Measurements from ENCODE around the gene PRDM16.

DNA sequence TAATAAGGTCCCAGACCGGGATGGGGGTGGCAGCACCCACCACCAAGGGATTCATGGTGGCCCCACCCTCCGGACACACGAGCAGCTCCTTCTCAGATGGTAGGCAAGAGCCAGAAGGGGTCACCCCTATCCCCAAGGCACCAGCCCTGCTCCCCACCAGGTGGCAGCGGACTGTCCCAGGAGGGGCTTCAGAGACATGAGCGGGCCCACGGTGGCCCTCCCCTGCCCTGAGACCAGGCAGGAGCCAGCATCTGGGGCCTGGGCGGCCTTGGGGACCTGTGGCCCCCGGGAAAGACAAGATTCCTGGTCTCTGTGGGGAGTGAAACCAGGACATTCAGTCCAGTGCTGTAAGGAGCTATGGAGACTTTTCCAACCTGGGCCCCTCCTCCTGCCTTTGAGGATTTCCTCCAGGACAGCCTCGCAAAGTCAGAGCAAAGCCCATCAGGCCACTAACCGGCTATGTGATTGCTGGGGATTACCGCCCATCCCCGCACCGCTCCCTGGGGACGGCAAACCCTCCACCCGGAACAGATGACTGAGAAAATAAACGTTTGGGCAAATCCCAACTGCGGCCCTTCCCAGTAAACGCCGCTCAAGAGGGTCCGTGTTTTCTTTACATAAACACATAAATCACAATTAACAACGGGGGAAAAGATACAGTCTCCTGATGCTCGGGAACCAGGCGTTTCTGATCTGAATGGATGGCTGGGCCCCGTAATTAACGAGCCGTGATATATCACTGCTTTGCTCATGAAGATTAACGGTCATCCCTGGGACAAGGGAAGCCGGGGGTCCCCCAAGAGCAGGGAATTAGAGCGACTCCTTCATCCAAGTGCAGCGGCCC lies 334.6 kb downstream of the PRDM16 start:
- no peak for TF ChIP-seq SUZ12 (IDR thresholded peaks at IDR 0.05; ENCODE audit: extremely low read depth, insufficient read depth, insufficient read length)
- TF ChIP-seq YY1 (IDR thresholded peaks at IDR 0.05; ENCODE audit: insufficient read depth, insufficient read length) = no peak
- no peak for TF ChIP-seq ZNF274 (IDR thresholded peaks at IDR 0.05; ENCODE audit: low read depth, low read length)
